Measurements from ENCODE around the gene ROBO1.

ROBO1 gene

DNA sequence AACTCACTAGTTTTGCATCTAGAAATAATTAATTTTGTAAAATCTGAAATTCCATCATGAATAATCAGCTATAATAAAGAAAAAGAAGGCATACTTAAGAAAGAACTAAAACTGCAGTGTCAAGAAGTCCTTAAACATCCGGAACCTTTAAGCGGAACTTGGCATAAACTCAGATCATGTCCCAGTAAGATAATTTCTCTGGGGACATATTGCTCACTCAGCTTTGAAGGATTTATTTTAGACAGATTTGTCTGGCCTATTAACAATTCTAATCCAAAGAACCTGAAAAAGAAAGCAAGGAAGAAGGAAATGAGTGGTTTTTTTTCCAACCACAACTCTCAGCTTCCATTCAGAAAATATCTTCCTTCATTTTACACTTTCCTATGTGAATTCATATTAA lies 850.3 kb downstream of the ROBO1 start:
- H3K36me3 Mint-ChIP-seq, result no peaks in the 10 kb centered on the region
- H3K4me3 Mint-ChIP-seq, result no peak overlapping the region
- H3K9me3 Mint-ChIP-seq (ENCODE audit: low read depth), result no peaks in the 10 kb centered on the region
- no peak overlapping the region for H3K27ac Mint-ChIP-seq
- H3K27me3 Mint-ChIP-seq, result no peaks in the 10 kb centered on the region
- H3K4me1 Mint-ChIP-seq (ENCODE audit: low read depth), result no peaks in the 10 kb centered on the region

DNA sequence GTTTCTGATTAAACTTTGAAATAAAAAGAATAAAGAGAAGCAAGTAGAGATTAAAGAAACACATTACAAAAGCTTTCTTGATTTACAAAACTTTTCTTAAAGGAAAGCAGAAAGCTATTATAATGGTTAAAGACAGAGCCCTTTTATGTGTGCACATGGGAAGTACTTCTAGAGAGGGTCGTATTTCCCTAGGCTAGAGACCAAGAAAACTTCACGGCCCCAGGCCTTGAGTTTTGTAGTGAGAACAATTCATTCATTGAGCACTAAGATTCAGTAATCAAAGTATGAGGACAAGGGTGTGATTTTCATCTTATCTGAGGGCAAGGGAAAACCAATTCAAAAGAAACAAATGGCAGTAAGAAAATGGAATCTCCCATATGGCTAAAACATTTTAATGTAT lies 854.1 kb downstream of the ROBO1 start:
- no peak overlapping the region for H3K4me3 Mint-ChIP-seq
- no peaks in the 10 kb centered on the region for H3K27me3 Mint-ChIP-seq
- H3K9me3 Mint-ChIP-seq (ENCODE audit: low read depth), result no peaks in the 10 kb centered on the region
- H3K27ac Mint-ChIP-seq, result no peak overlapping the region
- H3K36me3 Mint-ChIP-seq, result no peaks in the 10 kb centered on the region
- H3K4me1 Mint-ChIP-seq (ENCODE audit: low read depth), result no peaks in the 10 kb centered on the region

DNA sequence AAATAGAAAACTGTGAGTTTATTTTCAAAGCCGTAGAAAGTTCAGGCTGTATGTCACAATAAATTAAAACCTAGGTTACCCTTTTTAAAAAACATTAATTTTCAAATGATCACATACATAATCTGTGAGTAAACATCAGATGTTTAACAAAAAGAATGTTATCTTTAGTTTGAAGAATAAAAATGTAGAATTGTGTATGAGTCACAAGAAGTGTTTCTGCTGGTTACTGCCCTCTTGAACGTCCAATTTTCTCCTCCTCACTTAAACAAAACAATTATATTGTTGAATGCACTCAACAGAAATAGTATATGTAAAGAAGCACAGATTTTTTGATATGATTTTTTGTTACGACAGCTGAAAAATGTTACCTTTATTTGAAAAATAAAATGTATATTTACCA lies 855.1 kb downstream of the ROBO1 start:
- no peaks in the 10 kb centered on the region for H3K4me1 Mint-ChIP-seq (ENCODE audit: low read depth)
- H3K27ac Mint-ChIP-seq, result no peak overlapping the region
- H3K36me3 Mint-ChIP-seq, result no peaks in the 10 kb centered on the region
- no peaks in the 10 kb centered on the region for H3K27me3 Mint-ChIP-seq
- no peaks in the 10 kb centered on the region for H3K9me3 Mint-ChIP-seq (ENCODE audit: low read depth)
- no peak overlapping the region for H3K4me3 Mint-ChIP-seq

DNA sequence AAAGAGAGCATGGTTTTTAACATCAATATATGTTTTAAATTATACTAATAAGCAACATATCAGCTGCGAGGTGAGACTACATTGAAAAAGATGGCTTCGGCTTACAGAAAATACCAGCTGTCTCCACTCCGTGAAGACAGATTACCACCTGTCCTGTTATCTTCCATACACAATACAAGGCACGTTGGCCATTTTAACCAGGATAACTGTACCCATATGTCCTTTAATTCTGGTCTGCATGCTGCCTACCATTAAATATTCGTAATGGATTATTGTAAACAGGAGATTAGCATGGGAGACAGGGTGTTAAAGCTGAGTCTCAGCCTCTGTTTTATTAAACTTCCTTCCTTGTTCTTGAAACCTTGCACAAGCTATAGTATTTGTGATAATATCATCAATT lies 855.5 kb downstream of the ROBO1 start:
- Mint-ChIP-seq H3K27me3 (no peaks in the 10 kb centered on the region), H3K4me1 (ENCODE audit: low read depth) (no peaks in the 10 kb centered on the region), H3K9me3 (ENCODE audit: low read depth) (no peaks in the 10 kb centered on the region), H3K4me3 (no peak overlapping the region), H3K36me3 (no peaks in the 10 kb centered on the region), H3K27ac (no peak overlapping the region)

DNA sequence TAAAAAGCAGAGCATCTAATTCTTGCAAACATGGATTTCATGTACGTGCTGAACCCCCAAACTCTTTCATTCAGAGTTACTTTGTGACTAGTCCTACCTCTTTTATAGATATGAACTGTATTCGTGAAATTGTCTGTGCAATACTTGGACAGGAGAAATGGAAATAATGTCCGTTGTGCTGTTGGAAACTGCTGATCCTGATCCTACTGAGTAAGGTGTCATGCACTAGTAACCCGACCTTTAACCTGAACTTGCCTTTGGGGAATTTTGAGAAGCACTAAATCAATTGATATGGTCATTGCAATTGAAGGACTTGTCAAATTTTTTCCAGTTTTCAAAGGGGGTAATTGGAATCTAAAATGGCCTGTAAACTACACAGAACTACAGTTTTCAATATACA lies 856.4 kb downstream of the ROBO1 start:
- H3K36me3 Mint-ChIP-seq, result no peaks in the 10 kb centered on the region
- H3K9me3 Mint-ChIP-seq (ENCODE audit: low read depth), result no peaks in the 10 kb centered on the region
- H3K4me1 Mint-ChIP-seq (ENCODE audit: low read depth), result no peaks in the 10 kb centered on the region
- no peaks in the 10 kb centered on the region for H3K27me3 Mint-ChIP-seq
- no peak overlapping the region for H3K4me3 Mint-ChIP-seq
- no peak overlapping the region for H3K27ac Mint-ChIP-seq

DNA sequence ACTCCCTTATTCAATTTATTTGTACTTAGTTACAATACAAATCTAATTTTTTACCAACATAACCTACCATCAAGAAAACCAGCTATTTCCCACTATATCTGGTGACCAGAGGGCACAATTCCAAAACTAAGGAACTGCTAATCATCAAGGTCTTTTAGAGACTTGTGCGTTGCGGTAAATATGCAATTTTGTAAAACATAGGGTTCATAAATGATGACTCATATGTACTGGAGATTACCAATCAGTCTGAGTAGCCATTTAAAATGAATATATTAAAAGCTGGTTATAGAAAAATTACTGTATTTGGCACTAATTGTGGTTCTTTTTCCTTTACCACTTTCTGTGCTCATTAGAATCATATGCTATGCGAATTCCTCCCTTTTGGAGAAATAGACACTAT lies 859.6 kb downstream of the ROBO1 start:
- H3K27me3 Mint-ChIP-seq, result no peaks in the 10 kb centered on the region
- H3K9me3 Mint-ChIP-seq (ENCODE audit: low read depth), result no peaks in the 10 kb centered on the region
- H3K4me3 Mint-ChIP-seq, result no peak overlapping the region
- no peaks in the 10 kb centered on the region for H3K36me3 Mint-ChIP-seq
- no peak overlapping the region for H3K27ac Mint-ChIP-seq
- H3K4me1 Mint-ChIP-seq (ENCODE audit: low read depth), result no peaks in the 10 kb centered on the region

DNA sequence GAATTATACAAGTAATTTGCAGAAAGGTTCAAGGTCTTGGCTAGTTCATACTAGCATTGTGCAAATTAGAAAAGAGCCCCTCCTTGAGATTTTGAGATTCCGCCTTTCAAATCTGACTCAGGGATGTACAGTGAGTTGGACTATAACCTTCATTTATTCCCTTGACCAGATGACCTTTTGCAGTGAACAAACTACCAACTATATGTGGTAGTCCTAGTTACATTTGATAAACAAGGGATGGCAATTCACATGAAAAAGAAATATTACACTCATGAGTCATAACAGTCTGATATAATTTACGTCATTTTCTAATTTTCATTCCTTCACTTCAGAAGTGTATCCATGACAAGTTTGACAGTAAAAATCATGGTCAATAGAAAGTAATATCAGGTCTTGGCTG lies 860.4 kb downstream of the ROBO1 start:
- H3K4me3 Mint-ChIP-seq, result no peak overlapping the region
- no peak overlapping the region for H3K27ac Mint-ChIP-seq
- no peaks in the 10 kb centered on the region for H3K36me3 Mint-ChIP-seq
- H3K27me3 Mint-ChIP-seq, result no peaks in the 10 kb centered on the region
- no peaks in the 10 kb centered on the region for H3K9me3 Mint-ChIP-seq (ENCODE audit: low read depth)
- no peaks in the 10 kb centered on the region for H3K4me1 Mint-ChIP-seq (ENCODE audit: low read depth)

DNA sequence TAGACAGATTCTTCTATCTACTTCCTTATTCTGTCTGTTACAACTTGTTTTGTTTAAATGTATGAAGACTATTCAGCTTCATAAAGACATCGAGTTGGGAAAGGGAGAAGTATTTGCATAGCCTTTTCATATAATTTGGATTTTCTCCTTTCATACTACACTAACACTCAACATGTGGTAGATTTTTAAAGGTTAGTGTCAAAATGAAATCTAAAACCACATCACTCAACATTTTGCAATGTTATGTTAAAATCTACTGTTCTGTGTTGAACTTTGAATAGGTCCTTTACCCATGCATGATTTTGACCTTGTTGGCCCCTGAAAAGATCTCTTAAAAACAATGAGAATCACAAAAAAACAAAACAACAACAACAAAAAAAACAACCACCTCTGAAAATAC lies 860.9 kb downstream of the ROBO1 start:
- Mint-ChIP-seq H3K27ac (no peak overlapping the region), H3K27me3 (no peaks in the 10 kb centered on the region)

DNA sequence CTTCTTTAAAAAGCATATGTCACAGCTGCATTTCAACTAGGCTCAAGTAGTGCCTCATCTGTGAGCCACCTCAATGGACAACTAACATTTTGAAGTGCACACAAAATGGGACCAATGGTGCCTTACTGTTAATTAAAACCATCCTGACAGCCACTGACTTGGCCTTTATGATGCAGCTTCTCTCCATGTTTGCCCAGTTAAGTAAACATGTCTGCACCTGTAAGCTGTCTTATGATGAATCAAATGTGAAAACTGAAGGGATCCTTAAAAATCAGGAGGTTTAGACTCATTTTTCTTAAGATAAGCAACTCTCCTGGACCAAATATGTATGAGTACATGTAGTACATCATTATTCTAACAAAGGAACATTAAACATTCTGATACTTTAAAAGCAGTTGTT lies 861.6 kb downstream of the ROBO1 start:
- H3K36me3 Mint-ChIP-seq, result no peaks in the 10 kb centered on the region
- no peak overlapping the region for H3K27ac Mint-ChIP-seq
- H3K9me3 Mint-ChIP-seq (ENCODE audit: low read depth), result no peaks in the 10 kb centered on the region
- no peaks in the 10 kb centered on the region for H3K27me3 Mint-ChIP-seq
- H3K4me3 Mint-ChIP-seq, result no peak overlapping the region
- H3K4me1 Mint-ChIP-seq (ENCODE audit: low read depth), result no peaks in the 10 kb centered on the region

More for the DNA sequence above, 860.9 kb downstream of the ROBO1 start:
- Mint-ChIP-seq H3K36me3 (no peaks in the 10 kb centered on the region), H3K4me3 (no peak overlapping the region), H3K4me1 (ENCODE audit: low read depth) (no peaks in the 10 kb centered on the region), H3K9me3 (ENCODE audit: low read depth) (no peaks in the 10 kb centered on the region)

DNA sequence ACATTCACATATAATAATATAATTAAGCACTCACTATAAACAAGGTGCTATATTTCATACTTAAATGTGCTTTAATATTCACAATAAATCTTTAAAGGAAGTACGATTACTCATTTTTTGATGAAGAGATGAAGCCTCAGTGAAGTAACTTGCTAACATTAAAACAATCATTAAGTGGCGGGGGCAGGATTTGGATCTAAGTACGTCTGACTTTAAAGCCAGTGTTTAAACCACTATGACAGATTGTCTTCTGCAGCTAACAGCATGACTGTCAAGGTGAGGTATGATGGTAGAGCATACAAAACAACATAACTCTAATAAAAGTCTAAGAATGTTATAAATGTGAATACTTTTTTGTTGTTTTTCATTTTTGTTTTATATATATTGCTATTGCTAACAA lies 862.1 kb downstream of the ROBO1 start:
- Mint-ChIP-seq H3K27me3 (no peaks in the 10 kb centered on the region), H3K4me1 (ENCODE audit: low read depth) (no peaks in the 10 kb centered on the region), H3K36me3 (no peaks in the 10 kb centered on the region), H3K9me3 (ENCODE audit: low read depth) (no peaks in the 10 kb centered on the region), H3K4me3 (no peak overlapping the region), H3K27ac (no peak overlapping the region)

DNA sequence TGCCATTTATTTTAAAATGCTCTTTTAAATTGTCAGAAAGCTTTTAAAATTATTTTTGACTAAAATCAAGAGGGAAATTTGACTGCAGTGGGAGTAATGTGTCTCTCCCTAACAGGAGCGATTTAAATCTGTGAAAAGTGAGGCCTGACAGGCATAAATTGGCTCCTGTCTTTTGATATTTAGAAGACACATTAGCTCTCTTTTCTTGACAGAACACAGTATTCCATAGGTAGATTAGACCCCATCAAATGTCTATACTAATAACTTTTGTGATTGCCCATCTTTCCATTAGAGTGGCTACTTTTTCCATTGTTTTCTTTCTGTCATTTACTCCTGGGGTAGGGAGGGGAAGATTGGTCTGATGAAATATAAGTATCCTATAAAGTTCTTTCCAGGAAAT lies 866.3 kb downstream of the ROBO1 start:
- H3K27ac Mint-ChIP-seq, result no peak overlapping the region
- no peaks in the 10 kb centered on the region for H3K4me1 Mint-ChIP-seq (ENCODE audit: low read depth)
- no peaks in the 10 kb centered on the region for H3K36me3 Mint-ChIP-seq
- no peaks in the 10 kb centered on the region for H3K9me3 Mint-ChIP-seq (ENCODE audit: low read depth)
- no peak overlapping the region for H3K4me3 Mint-ChIP-seq
- no peaks in the 10 kb centered on the region for H3K27me3 Mint-ChIP-seq

DNA sequence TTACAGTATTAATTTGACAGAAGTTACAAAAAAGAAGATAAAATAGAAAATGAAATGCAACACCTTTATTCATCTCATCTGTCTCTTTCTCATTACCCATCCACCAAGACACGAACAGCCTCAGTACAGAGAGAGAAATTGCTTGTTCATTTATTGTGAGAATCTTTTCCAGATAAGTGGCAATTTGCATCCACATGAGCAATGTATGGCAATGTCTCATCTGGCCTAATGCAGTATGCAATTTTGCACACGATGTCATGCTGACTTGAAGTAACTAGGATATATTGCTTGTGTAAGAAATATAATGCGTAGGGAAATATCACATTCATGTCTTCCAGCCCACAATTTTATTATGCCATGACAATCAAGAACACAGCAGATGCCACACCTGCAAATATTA lies 866.9 kb downstream of the ROBO1 start:
- no peaks in the 10 kb centered on the region for H3K4me1 Mint-ChIP-seq (ENCODE audit: low read depth)
- H3K36me3 Mint-ChIP-seq, result no peaks in the 10 kb centered on the region
- no peaks in the 10 kb centered on the region for H3K27me3 Mint-ChIP-seq
- no peak overlapping the region for H3K4me3 Mint-ChIP-seq
- no peaks in the 10 kb centered on the region for H3K9me3 Mint-ChIP-seq (ENCODE audit: low read depth)
- no peak overlapping the region for H3K27ac Mint-ChIP-seq

DNA sequence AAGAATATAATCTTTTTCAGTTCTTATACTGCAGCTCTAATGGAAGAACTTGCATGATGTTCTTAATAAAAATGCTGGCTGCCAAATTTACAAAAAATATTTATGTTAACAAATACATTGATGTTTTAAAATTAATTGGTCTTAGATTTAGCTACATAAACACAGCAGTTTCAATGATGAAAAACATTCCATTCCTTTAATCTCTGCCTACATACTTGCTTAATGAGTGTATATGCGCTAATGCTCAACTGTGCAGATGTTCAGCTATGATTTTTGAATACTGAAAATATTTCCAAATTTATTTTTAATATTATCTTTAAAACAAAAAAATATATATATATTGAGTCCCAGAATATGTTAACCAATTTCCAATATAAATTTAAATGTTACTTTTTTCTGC lies 867.4 kb downstream of the ROBO1 start:
- Mint-ChIP-seq H3K27me3 (no peaks in the 10 kb centered on the region), H3K4me3 (no peak overlapping the region), H3K9me3 (ENCODE audit: low read depth) (no peaks in the 10 kb centered on the region), H3K36me3 (no peaks in the 10 kb centered on the region), H3K4me1 (ENCODE audit: low read depth) (no peaks in the 10 kb centered on the region), H3K27ac (no peak overlapping the region)

DNA sequence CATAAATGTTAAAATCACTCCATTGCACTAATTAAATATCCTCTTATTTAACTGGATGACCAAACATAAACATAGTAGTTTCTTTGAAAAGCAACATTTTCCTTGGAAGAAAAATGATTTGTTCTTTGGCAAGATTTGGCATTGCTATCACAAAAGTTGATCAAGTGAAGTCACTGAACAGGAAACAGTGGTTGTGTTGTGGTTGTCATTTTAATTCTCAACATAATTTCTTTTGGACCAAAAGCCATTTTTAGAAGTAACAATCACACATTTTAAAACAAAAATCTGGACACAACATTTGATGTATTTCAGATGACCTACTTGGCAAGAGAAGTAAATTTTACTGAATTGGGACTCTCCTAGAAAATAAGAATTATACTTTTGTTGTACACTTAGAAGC lies 872.3 kb downstream of the ROBO1 start:
- Mint-ChIP-seq H3K27ac (no peak overlapping the region), H3K4me3 (no peak overlapping the region), H3K36me3 (no peaks in the 10 kb centered on the region)

DNA sequence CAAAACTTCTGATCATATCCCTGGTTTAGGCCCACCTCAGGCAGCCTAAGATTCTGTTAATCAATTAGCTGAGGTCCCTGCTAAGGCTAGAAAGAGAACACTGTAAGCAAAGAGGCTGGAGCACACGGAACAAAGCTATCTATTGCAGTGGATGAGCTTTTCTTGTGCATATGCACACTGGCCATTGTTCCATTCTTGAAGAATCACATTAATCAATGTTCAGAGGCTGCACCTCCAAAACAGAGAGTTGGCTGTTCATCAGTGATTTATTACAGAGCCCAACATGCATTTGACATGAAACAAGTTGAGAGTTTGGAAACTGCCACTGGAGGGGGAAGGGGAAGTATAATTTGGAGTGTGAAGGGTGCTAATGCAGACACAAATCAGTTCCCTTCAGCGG lies 873.0 kb downstream of the ROBO1 start:
- Mint-ChIP-seq H3K4me1 (ENCODE audit: low read depth) (no peaks in the 10 kb centered on the region), H3K36me3 (no peaks in the 10 kb centered on the region), H3K27ac (no peak overlapping the region), H3K9me3 (ENCODE audit: low read depth) (peaks cover 18% of the 10 kb centered on the region), H3K4me3 (no peak overlapping the region), H3K27me3 (no peaks in the 10 kb centered on the region)

More for the DNA sequence above, 872.3 kb downstream of the ROBO1 start:
- no peaks in the 10 kb centered on the region for H3K4me1 Mint-ChIP-seq (ENCODE audit: low read depth)
- peaks cover 15% of the 10 kb centered on the region for H3K9me3 Mint-ChIP-seq (ENCODE audit: low read depth)
- H3K27me3 Mint-ChIP-seq, result no peaks in the 10 kb centered on the region

DNA sequence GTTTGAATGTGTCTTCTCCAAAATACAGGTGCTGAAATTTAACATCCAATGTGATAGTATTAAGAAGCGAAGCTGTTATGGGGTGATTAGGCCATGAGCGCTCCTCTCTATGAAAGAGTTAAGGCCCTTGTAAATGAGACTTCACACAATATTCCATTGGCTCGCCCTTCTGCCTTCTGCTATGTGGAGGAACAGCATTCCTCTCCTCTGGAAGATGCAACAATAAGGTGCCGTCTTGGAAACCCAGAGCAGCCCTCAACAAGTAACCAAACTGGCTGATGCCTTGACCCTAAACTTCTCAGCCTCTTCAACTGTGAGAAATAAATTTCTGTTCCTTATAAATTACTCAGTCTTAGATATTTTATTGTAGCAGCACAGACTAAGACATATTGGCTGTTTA lies 874.6 kb downstream of the ROBO1 start:
- H3K4me1 Mint-ChIP-seq (ENCODE audit: low read depth), result no peaks in the 10 kb centered on the region
- H3K9me3 Mint-ChIP-seq (ENCODE audit: low read depth), result peaks cover 19% of the 10 kb centered on the region
- H3K27ac Mint-ChIP-seq, result no peak overlapping the region
- no peak overlapping the region for H3K4me3 Mint-ChIP-seq
- H3K36me3 Mint-ChIP-seq, result no peaks in the 10 kb centered on the region
- no peaks in the 10 kb centered on the region for H3K27me3 Mint-ChIP-seq

DNA sequence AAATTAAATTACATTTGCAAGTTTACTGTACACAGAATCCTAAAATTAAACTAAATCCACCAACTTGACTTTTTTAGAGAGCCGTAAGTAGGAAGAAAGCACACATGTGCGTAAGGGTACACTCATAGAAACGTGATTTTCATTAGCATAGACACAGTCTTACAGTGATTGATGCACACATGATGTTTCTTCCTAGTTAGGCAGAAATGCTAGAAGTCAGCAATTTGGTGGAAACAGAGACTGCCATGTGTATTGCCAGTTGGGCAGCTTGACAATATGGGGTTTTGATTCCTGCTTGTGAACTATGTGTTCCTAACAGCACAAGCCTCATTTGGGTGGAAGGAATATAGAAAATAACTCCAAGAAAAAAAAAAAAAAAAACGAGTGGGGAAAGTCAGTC lies 878.5 kb downstream of the ROBO1 start:
- peaks cover 16% of the 10 kb centered on the region for H3K9me3 Mint-ChIP-seq (ENCODE audit: low read depth)
- H3K27me3 Mint-ChIP-seq, result no peaks in the 10 kb centered on the region
- H3K4me3 Mint-ChIP-seq, result no peak overlapping the region
- no peaks in the 10 kb centered on the region for H3K4me1 Mint-ChIP-seq (ENCODE audit: low read depth)
- H3K36me3 Mint-ChIP-seq, result no peaks in the 10 kb centered on the region
- no peak overlapping the region for H3K27ac Mint-ChIP-seq
